Measurements from ENCODE around the gene NXPH1. TPM values are rescaled to one million over a fixed set of nuclear protein-coding genes. Genes with fewer than 3 reads are reported as not detected.
A peak's percentile ranks its signal among the peaks of the same experiment; 100 is the strongest.

The NXPH1 gene
- total RNA-seq (10 to 100 TPM; 17.1 to 60.7 TPM), polyA plus RNA-seq (ENCODE audit: insufficient read length in 2 of 2) (10 to 100 TPM; 56.3 to 71.3 TPM)
- long read RNA-seq, donor 1, transcript NXPH1-205 (1 exons, 1,953 nt) = major isoform, 56 of 56 reads
- long read RNA-seq, donor 1, partial matches to known transcripts = 0 of 56 reads
- long read RNA-seq, donor 1, other reads (novel, unspliced or antisense) = 0 of 56 reads
- long read RNA-seq, donor 2, transcript NXPH1-205 (1 exons, 1,953 nt) = major isoform, 12 of 17 reads
- long read RNA-seq, donor 2, partial matches to known transcripts = 5 of 17 reads
- long read RNA-seq, donor 2, other reads (novel, unspliced or antisense) = 0 of 17 reads
- long read RNA-seq, donor 3, transcript NXPH1-205 (1 exons, 1,953 nt) = major isoform, 10 of 10 reads
- long read RNA-seq, donor 3, partial matches to known transcripts = 0 of 10 reads
- long read RNA-seq, donor 3, other reads (novel, unspliced or antisense) = 0 of 10 reads
- long read RNA-seq, donor 4 = 0 reads

DNA sequence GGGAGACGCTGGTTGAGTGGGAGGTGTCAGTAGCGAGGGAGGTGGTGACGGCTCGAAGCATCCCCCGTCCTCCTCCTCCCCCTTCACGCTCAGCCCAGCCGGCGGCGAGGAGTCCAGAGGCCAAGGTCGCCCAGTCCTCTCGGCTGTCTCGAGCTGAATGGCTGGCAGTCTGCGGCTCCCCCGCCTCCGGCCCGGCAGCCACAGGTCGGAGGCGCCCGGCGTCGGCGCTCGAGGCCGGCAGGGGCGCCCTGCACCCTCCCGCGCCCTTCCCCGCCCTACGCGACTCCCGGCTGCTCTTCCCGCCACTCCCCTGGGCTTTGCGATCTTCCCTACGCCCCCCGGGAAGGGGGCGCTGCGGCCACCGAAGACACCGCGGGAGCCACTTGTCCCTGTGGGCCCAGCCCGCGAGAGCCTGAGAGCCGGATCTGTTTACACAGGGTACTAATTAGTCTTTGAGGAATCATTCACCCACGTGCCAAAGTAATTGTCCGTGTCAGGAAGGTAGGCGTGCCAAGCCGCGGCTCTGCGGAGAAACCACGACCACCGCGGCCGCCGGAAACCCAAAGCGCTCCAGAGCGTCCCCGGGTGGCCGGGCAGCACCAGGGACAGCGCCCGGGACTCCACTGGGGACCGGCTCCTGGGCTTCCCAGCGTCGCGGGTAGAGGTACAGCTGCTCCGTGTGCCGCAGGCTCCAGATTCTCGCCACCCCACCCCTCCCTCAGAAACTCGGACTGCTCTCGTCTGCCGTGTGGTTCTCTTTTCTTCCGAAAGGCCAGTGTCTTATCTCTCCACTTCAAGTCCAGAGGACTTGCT is at the start of gene NXPH1:
NXPH1 (plus strand) TSS at position 133 of the 813 bp plus-strand sequence.
- Histone ChIP-seq H3K9me3 (ENCODE audit: control insufficient read depth, insufficient read depth, low read length) (no peaks in the 10 kb centered on the region), H3K27me3 (ENCODE audit: control insufficient read depth, insufficient read depth, low read length) (peaks cover 58% of the 10 kb centered on the region), H3K36me3 (ENCODE audit: control insufficient read depth, insufficient read depth, low read length) (no peaks in the 10 kb centered on the region), H3K4me3 (ENCODE audit: low read depth, low read length) (peak within 1 kb of the TSS; percentile 61), H3K4me1 (ENCODE audit: control insufficient read depth, insufficient read depth, low read length) (peaks cover 37% of the 10 kb centered on the region), H3K27ac (ENCODE audit: low read depth, low read length) (peak within 1 kb of the TSS; percentile 77)
- DNase-seq (ENCODE audit: low read depth in 4 of 6, low spot score in 6 of 6) = peak in 2 of 6 donors; percentile 65 to 81
- WGBS (ENCODE audit: insufficient coverage) = under 1% methylated on average over 69 of the region's 71 CpGs

DNA sequence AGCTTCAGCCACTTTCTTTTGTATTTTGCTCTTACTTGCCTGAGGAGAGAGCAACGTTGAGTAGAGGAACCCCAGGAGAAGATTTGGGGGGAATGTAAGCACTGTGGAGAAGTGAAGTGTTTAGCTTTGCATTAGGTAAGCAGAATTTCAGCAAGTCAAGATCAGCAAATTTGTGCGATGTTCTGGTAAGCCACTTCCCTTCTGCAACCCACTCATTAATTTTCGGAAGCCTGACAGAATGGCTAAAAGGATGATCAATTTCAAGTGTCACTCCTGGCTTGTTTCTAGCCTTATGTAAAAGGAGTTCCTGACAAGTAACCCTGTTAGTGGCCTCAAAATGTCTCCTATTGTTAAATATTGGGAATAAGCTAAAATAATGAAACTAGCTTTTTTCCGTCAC is 48.5 kb upstream of the NXPH1 start:
- Histone ChIP-seq H3K9me3 (ENCODE audit: control insufficient read depth, insufficient read depth, low read length) (no peaks in the 10 kb centered on the region), H3K36me3 (ENCODE audit: control insufficient read depth, insufficient read depth, low read length) (no peaks in the 10 kb centered on the region), H3K27ac (ENCODE audit: low read depth, low read length) (no peak overlapping the region), H3K27me3 (ENCODE audit: control insufficient read depth, insufficient read depth, low read length) (no peaks in the 10 kb centered on the region), H3K4me1 (ENCODE audit: control insufficient read depth, insufficient read depth, low read length) (peaks cover 9% of the 10 kb centered on the region), H3K4me3 (ENCODE audit: low read depth, low read length) (no peak overlapping the region)
- WGBS (ENCODE audit: insufficient coverage) = 50% methylated on average over 2 of the region's 4 CpGs
- DNase-seq (ENCODE audit: low read depth in 4 of 6, low spot score in 6 of 6) = no peak

DNA sequence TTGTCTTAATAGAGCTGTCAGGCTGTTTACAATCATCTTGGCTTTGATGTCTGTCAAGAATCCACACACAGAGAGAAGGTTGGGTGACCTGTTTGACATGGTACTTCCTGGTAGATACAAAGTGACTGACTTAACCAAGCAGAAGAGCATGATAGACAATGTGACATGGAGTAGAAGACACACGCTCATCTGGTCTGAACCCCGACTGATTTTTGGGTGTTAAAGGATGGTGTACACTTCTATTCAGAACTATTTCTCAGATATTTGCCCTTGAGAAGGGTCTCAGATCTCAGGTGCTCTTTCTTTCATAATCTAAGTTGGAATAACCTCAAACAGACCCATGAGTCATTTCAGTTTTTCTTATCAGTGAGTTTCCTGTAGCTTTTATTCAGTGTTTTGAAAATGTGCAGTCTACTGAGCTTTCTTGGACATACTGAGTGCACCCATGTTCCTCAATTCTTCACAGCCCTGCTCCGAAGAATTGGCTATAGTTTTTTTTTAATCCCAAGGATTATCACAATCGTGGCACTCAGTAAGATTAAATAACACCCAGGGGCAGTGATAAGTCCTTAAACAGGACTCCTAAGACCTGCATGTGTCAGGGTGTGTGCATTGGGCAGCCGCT is 46.4 kb upstream of the NXPH1 start:
- H3K36me3 ChIP-seq (ENCODE audit: control insufficient read depth, insufficient read depth, low read length) = no peaks in the 10 kb centered on the region
- no peaks in the 10 kb centered on the region for H3K27me3 ChIP-seq (ENCODE audit: control insufficient read depth, insufficient read depth, low read length)
- no peak overlapping the region for H3K27ac ChIP-seq (ENCODE audit: low read depth, low read length)
- no peak for DNase-seq (ENCODE audit: low read depth in 4 of 6, low spot score in 6 of 6)
- no peaks in the 10 kb centered on the region for H3K9me3 ChIP-seq (ENCODE audit: control insufficient read depth, insufficient read depth, low read length)
- WGBS (ENCODE audit: insufficient coverage) = 51% methylated on average over 3 of the region's 5 CpGs
- no peak overlapping the region for H3K4me3 ChIP-seq (ENCODE audit: low read depth, low read length)
- H3K4me1 ChIP-seq (ENCODE audit: control insufficient read depth, insufficient read depth, low read length) = peaks cover 9% of the 10 kb centered on the region

DNA sequence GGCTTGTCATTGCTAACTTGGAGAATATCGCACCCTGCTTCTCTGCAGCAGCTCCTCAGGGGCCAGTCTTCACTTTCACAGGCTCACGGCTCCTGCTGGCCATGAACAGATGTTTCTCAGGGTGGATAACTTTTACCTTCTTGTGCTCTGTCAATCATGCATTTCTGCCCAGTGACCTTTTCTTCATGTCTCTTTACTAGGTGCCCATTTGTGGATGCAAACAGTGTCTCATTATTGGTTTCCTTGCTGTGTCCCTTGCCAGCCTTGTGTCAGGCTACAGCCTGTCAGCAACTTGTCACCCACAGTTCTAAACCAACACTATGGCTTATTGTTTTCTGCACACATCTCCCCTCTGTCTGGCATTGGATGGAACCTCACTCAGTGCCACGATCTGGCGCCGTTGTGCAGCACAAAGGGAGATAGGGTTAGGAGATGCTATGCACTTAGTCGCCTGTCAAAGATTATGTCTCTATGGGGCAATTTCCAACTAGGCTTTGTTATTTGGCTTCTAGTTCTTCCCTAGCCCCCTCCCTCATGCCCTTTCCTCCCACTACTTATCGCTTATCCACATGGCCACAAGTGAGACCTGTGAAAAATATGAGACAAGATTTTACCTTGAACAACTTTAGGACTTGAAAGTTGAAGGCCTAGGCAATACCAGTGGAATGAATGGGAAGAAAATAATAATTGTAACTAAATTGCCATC is 45.7 kb upstream of the NXPH1 start:
- Histone ChIP-seq H3K36me3 (ENCODE audit: control insufficient read depth, insufficient read depth, low read length) (no peaks in the 10 kb centered on the region), H3K27ac (ENCODE audit: low read depth, low read length) (no peak overlapping the region)
- WGBS (ENCODE audit: insufficient coverage) = 64% methylated on average over 4 of the region's 7 CpGs

DNA sequence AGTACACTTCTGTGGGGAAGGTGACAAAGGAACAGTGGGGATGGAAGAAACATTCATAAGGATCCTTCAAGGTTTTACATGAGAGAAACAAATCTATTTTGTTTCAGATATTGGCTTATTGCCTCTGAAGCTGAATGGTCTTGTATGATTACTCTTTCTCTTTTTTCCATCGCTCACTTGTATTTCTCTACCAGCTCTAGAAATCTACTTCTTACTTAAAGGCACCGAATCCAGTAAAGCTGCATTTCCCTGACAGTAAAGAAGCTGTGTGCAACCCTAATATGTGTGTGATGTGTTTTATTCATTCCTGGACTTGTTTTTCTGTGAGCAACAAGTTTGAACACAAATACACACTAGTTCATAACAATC is 45.2 kb upstream of the NXPH1 start:
- H3K27me3 ChIP-seq (ENCODE audit: control insufficient read depth, insufficient read depth, low read length) = no peaks in the 10 kb centered on the region
- H3K36me3 ChIP-seq (ENCODE audit: control insufficient read depth, insufficient read depth, low read length) = no peaks in the 10 kb centered on the region
- H3K9me3 ChIP-seq (ENCODE audit: control insufficient read depth, insufficient read depth, low read length) = no peaks in the 10 kb centered on the region
- no peak for DNase-seq (ENCODE audit: low read depth in 4 of 6, low spot score in 6 of 6)
- no peak overlapping the region for H3K27ac ChIP-seq (ENCODE audit: low read depth, low read length)
- H3K4me1 ChIP-seq (ENCODE audit: control insufficient read depth, insufficient read depth, low read length) = peaks cover 6% of the 10 kb centered on the region
- no CpG with 5 or more reads among the region's 2 CpGs for WGBS (ENCODE audit: insufficient coverage)
- no peak overlapping the region for H3K4me3 ChIP-seq (ENCODE audit: low read depth, low read length)

More for the DNA sequence above, 45.7 kb upstream of the NXPH1 start:
- H3K4me3 ChIP-seq (ENCODE audit: low read depth, low read length) = no peak overlapping the region
- H3K9me3 ChIP-seq (ENCODE audit: control insufficient read depth, insufficient read depth, low read length) = no peaks in the 10 kb centered on the region
- no peaks in the 10 kb centered on the region for H3K27me3 ChIP-seq (ENCODE audit: control insufficient read depth, insufficient read depth, low read length)
- peaks cover 6% of the 10 kb centered on the region for H3K4me1 ChIP-seq (ENCODE audit: control insufficient read depth, insufficient read depth, low read length)
- peak in 1 of 6 donors; percentile 29 for DNase-seq (ENCODE audit: low read depth in 4 of 6, low spot score in 6 of 6)

DNA sequence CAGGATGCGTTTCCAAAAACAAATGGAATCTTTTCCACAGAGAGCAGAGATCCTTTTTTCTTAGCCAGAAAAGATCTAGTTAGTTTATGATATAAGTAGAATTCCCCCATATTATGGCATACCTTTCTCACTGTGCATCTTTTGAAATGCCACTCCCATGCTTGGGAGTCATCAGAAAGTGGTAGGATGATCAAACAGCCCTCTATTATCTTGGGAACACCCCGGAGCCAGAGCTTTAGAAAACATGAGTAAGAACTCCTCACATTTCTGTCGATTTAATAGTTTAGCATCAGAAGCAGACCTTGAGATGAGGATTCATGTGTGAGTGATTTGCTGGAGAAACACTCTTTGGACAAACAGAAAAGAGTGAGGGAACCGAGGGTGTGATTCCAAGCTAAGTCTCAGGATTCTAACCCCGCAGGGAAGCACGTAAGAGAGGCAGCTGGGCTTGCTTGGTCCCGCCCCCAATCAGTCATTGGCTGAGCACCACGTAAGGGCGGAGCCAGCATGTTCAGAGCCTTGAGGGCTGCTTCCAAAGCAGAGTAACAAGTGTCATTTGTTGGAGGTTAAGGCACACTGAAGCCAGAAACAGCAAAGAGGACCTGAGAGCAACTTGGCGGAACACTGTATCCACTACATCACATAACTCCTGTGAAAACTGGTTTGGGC is 43.7 kb upstream of the NXPH1 start:
- WGBS (ENCODE audit: insufficient coverage) = 29% methylated on average over 6 of the region's 10 CpGs
- no peaks in the 10 kb centered on the region for H3K9me3 ChIP-seq (ENCODE audit: control insufficient read depth, insufficient read depth, low read length)
- no peak overlapping the region for H3K27ac ChIP-seq (ENCODE audit: low read depth, low read length)
- H3K27me3 ChIP-seq (ENCODE audit: control insufficient read depth, insufficient read depth, low read length) = no peaks in the 10 kb centered on the region
- H3K36me3 ChIP-seq (ENCODE audit: control insufficient read depth, insufficient read depth, low read length) = no peaks in the 10 kb centered on the region
- no peak overlapping the region for H3K4me3 ChIP-seq (ENCODE audit: low read depth, low read length)
- peaks cover 6% of the 10 kb centered on the region for H3K4me1 ChIP-seq (ENCODE audit: control insufficient read depth, insufficient read depth, low read length)
- peak in 2 of 6 donors; percentile 60 to 64 for DNase-seq (ENCODE audit: low read depth in 4 of 6, low spot score in 6 of 6)

DNA sequence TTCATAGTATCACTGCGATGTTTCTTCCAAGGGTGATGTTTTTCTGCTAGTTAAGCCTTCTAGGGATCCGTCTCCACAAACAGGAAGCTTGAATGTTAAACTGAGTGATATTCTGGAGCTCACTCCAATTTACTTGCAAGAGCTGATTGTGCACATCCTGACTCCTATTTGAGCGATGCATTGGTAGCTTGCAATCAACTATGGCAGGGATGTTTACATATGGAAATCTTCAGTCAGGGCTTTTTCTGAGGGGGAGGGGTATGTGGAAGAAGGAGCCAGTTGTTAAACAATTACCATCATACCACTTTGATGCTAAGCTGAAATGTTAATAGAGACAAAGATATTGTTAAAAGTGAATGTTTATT is 43.2 kb upstream of the NXPH1 start:
- H3K4me3 ChIP-seq (ENCODE audit: low read depth, low read length) = no peak overlapping the region
- WGBS (ENCODE audit: insufficient coverage) = 71% methylated on average over 1 of the region's 3 CpGs
- H3K9me3 ChIP-seq (ENCODE audit: control insufficient read depth, insufficient read depth, low read length) = no peaks in the 10 kb centered on the region
- no peak overlapping the region for H3K27ac ChIP-seq (ENCODE audit: low read depth, low read length)
- peaks cover 6% of the 10 kb centered on the region for H3K4me1 ChIP-seq (ENCODE audit: control insufficient read depth, insufficient read depth, low read length)
- H3K27me3 ChIP-seq (ENCODE audit: control insufficient read depth, insufficient read depth, low read length) = no peaks in the 10 kb centered on the region
- no peaks in the 10 kb centered on the region for H3K36me3 ChIP-seq (ENCODE audit: control insufficient read depth, insufficient read depth, low read length)
- no peak for DNase-seq (ENCODE audit: low read depth in 4 of 6, low spot score in 6 of 6)

DNA sequence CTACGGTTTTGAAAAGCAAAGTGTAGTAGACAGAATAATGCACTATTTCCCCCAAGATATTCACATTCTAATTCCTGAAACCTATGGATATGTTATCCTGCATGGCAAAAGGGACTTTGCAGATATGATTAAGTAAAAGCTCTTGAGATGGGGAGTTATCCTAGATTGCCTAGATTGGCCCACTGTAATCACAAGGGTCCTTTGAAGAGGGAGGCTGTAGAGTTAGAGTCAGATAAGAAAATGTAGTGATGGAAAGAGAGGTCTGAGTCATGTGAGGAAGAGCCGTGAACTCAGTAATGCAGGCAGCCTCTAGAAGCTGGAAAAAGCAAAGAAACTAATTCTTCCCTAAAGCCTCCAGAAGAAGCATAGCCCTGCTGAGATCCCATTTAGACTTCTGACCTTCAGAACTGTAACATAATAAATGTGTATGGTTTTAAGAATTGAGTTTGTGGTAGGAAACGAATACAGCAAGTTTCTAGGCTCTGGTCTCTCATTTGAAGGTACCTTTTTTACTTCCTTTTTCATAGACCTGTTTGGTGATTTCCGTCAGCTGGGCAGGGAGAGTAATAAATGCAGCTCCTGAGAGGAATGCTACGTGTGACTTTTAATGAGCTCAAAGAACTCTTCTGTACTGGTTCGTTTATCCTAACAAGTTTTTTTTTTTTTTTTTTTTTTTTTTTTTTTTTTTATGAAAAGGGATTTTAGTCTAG is 41.9 kb upstream of the NXPH1 start:
- Histone ChIP-seq H3K4me3 (ENCODE audit: low read depth, low read length) (no peak overlapping the region), H3K27ac (ENCODE audit: low read depth, low read length) (no peak overlapping the region), H3K36me3 (ENCODE audit: control insufficient read depth, insufficient read depth, low read length) (no peaks in the 10 kb centered on the region), H3K4me1 (ENCODE audit: control insufficient read depth, insufficient read depth, low read length) (peaks cover 6% of the 10 kb centered on the region), H3K9me3 (ENCODE audit: control insufficient read depth, insufficient read depth, low read length) (no peaks in the 10 kb centered on the region), H3K27me3 (ENCODE audit: control insufficient read depth, insufficient read depth, low read length) (no peaks in the 10 kb centered on the region)
- DNase-seq (ENCODE audit: low read depth in 4 of 6, low spot score in 6 of 6) = peak in 1 of 6 donors; percentile 18
- WGBS (ENCODE audit: insufficient coverage) = no CpG with 5 or more reads among the region's 6 CpGs
